Measurements from ENCODE around the gene DRD2.

The DRD2 gene

GRCh38 chr11:113412675-113413074 lies 62.5 kb downstream of the DRD2 start:
- TF ChIP-seq EP300 (IDR thresholded peaks at IDR 0.05; ENCODE audit: borderline replicate concordance) (no peak), RAD21 (IDR thresholded peaks at IDR 0.05; ENCODE audit: low read depth) (no peak), EGR1 (IDR thresholded peaks at IDR 0.05) (no peak), CEBPB (IDR thresholded peaks at IDR 0.05) (no peak), TAF1 (IDR thresholded peaks at IDR 0.05; ENCODE audit: low read depth) (no peak), CREB1 (IDR thresholded peaks at IDR 0.05; ENCODE audit: low read depth) (no peak), FOXM1 (IDR thresholded peaks at IDR 0.05; ENCODE audit: borderline replicate concordance, low read depth) (no peak), NFIC (IDR thresholded peaks at IDR 0.05) (no peak), TCF12 (IDR thresholded peaks at IDR 0.05; ENCODE audit: low read depth) (no peak), TEAD4 (IDR thresholded peaks at IDR 0.05) (no peak), ZBTB7A (IDR thresholded peaks at IDR 0.05; ENCODE audit: low read depth) (no peak)
- TF ChIP-seq, protein P1, sequence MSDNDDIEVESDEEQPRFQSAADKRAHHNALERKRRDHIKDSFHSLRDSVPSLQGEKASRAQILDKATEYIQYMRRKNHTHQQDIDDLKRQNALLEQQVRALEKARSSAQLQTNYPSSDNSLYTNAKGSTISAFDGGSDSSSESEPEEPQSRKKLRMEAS (IDR thresholded peaks at IDR 0.05): no peak
- TF ChIP-seq, protein P2, sequence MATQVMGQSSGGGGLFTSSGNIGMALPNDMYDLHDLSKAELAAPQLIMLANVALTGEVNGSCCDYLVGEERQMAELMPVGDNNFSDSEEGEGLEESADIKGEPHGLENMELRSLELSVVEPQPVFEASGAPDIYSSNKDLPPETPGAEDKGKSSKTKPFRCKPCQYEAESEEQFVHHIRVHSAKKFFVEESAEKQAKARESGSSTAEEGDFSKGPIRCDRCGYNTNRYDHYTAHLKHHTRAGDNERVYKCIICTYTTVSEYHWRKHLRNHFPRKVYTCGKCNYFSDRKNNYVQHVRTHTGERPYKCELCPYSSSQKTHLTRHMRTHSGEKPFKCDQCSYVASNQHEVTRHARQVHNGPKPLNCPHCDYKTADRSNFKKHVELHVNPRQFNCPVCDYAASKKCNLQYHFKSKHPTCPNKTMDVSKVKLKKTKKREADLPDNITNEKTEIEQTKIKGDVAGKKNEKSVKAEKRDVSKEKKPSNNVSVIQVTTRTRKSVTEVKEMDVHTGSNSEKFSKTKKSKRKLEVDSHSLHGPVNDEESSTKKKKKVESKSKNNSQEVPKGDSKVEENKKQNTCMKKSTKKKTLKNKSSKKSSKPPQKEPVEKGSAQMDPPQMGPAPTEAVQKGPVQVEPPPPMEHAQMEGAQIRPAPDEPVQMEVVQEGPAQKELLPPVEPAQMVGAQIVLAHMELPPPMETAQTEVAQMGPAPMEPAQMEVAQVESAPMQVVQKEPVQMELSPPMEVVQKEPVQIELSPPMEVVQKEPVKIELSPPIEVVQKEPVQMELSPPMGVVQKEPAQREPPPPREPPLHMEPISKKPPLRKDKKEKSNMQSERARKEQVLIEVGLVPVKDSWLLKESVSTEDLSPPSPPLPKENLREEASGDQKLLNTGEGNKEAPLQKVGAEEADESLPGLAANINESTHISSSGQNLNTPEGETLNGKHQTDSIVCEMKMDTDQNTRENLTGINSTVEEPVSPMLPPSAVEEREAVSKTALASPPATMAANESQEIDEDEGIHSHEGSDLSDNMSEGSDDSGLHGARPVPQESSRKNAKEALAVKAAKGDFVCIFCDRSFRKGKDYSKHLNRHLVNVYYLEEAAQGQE (IDR thresholded peaks at IDR 0.05; ENCODE audit: low read depth): no peak
- TF ChIP-seq, protein P3, sequence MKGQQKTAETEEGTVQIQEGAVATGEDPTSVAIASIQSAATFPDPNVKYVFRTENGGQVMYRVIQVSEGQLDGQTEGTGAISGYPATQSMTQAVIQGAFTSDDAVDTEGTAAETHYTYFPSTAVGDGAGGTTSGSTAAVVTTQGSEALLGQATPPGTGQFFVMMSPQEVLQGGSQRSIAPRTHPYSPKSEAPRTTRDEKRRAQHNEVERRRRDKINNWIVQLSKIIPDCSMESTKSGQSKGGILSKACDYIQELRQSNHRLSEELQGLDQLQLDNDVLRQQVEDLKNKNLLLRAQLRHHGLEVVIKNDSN (IDR thresholded peaks at IDR 0.05): no peak

DNA sequence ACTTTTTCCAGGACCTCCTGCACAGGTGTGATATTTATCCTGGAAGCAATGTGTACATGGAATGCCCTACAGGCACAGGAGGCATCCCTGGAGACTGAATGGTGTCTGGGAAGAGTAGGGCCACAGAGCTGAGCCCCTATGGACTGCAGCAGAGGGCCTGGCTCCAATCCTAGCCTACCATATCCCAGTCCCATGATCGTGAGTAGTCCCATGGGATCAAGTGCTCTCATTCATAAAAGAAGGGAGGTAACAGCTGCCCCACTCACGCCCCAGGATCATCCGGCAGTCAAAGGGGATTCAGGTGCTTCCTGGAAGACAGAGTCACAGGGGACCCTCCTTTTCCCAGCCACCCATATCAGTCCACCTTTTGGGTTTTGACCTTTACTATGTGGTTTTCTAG lies 63.7 kb downstream of the DRD2 start:
- TF ChIP-seq, protein P3 (IDR thresholded peaks at IDR 0.05): no peak
- TF ChIP-seq ZBTB7A (IDR thresholded peaks at IDR 0.05; ENCODE audit: low read depth) (no peak), YY1 (IDR thresholded peaks at IDR 0.05; ENCODE audit: low read depth) (no peak), EP300 (IDR thresholded peaks at IDR 0.05; ENCODE audit: borderline replicate concordance) (no peak), TEAD4 (IDR thresholded peaks at IDR 0.05) (no peak), EGR1 (IDR thresholded peaks at IDR 0.05) (no peak), FOXM1 (IDR thresholded peaks at IDR 0.05; ENCODE audit: borderline replicate concordance, low read depth) (no peak), NFIC (IDR thresholded peaks at IDR 0.05) (no peak), TCF12 (IDR thresholded peaks at IDR 0.05; ENCODE audit: low read depth) (no peak), CEBPB (IDR thresholded peaks at IDR 0.05) (no peak), TAF1 (IDR thresholded peaks at IDR 0.05; ENCODE audit: low read depth) (no peak), CREB1 (IDR thresholded peaks at IDR 0.05; ENCODE audit: low read depth) (no peak), RAD21 (IDR thresholded peaks at IDR 0.05; ENCODE audit: low read depth) (no peak)
- TF ChIP-seq, protein P2 (IDR thresholded peaks at IDR 0.05; ENCODE audit: low read depth): no peak
- TF ChIP-seq, protein P1 (IDR thresholded peaks at IDR 0.05): no peak

DNA sequence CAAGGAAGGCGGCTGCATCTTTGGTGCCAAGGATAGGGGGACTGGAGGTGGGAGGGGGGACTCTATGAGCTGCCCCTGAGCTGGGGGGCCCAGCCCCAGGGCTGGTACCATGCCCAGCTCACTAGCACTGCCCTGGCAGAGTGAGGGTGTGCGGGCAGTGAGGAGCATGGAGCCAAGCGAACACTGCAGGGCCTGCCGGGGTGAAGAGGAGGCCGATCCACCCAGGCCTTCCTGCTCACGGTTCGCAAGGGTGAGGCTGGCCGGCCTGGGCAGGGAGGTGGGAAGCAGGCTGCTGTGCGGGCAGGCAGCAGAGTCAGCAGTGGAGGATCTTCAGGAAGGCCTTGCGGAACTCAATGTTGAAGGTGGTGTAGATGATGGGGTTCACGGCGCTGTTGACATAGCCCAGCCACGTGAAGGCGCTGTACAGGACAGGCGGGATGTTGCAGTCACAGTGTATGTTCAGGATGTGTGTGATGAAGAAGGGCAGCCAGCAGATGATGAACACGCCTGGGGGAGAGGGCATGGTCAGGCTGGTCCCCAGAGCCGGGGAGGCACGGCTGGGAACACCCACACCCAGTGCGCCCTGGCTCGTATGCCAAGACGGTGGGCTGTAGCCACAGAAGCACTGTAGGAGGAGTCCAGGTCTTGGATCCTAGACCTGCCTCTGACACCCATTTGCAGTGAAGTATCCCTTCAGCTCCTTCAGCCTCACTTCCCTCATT lies 64.6 kb downstream of the DRD2 start:
- TF ChIP-seq TAF1 (IDR thresholded peaks at IDR 0.05; ENCODE audit: low read depth) (no peak), TEAD4 (IDR thresholded peaks at IDR 0.05) (no peak)
- TF ChIP-seq, protein P2 (IDR thresholded peaks at IDR 0.05; ENCODE audit: low read depth): no peak

DNA sequence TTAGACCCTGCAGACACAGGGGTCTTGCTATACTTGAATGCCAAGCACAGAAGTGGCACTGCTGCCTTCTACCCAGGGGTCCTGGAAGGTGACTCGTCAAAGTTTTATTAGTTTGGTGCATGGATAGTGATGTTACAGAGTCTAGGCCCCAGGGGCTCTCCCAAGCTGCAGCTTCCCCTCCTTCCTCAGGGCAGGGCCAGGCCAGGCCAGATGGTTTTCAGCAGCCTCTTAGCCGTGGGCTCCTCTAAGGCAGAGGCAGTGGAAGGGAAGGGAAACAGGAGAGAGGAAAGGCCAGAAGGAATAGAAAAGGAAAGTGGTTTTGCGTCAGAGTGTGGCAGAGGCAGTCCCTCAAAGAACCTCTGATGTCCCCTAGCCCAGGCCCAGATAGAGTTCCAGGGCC lies 65.7 kb downstream of the DRD2 start:
- TF ChIP-seq ZBTB7A (IDR thresholded peaks at IDR 0.05; ENCODE audit: low read depth): no peak

- TF ChIP-seq YY1 (IDR thresholded peaks at IDR 0.05; ENCODE audit: low read depth): no peak
- TF ChIP-seq EGR1 (IDR thresholded peaks at IDR 0.05): no peak
- TF ChIP-seq, protein P1 (IDR thresholded peaks at IDR 0.05): no peak
- TF ChIP-seq ZBTB7A (IDR thresholded peaks at IDR 0.05; ENCODE audit: low read depth): no peak
- TF ChIP-seq FOXM1 (IDR thresholded peaks at IDR 0.05; ENCODE audit: borderline replicate concordance, low read depth): no peak
- no peak for TF ChIP-seq RAD21 (IDR thresholded peaks at IDR 0.05; ENCODE audit: low read depth)
- no peak for TF ChIP-seq CREB1 (IDR thresholded peaks at IDR 0.05; ENCODE audit: low read depth)
- TF ChIP-seq EP300 (IDR thresholded peaks at IDR 0.05; ENCODE audit: borderline replicate concordance): no peak
- no peak for TF ChIP-seq TEAD4 (IDR thresholded peaks at IDR 0.05)
- TF ChIP-seq, protein P3 (IDR thresholded peaks at IDR 0.05): no peak
Observed at GRCh38 chr11:113408887-113409286, 66.3 kb downstream of the DRD2 start.

Measured in Ishikawa (cell line).